GM19468 (cell line): Measurements from ENCODE around the gene C4BPA.

Experiments
- ATAC-seq: cut with Tn5 transposase; IDR thresholded peaks from one replicate; pipeline ENCODE4 v1.9.1; 2021; ENCODE audit warnings: mild to moderate bottlenecking, moderate library complexity, moderate number of reproducible peaks; ENCODE audit not compliant: unreplicated experiment; ENCODE audit errors: extremely low read depth

C4BPA gene

GRCh38 chr1:207102659-207103058, 1.4 kb upstream of the C4BPA start:
- no peak for ATAC-seq

- ATAC-seq, result no peak
Observed at GRCh38 chr1:207109004-207109403, 5.0 kb downstream of the C4BPA start.

DNA sequence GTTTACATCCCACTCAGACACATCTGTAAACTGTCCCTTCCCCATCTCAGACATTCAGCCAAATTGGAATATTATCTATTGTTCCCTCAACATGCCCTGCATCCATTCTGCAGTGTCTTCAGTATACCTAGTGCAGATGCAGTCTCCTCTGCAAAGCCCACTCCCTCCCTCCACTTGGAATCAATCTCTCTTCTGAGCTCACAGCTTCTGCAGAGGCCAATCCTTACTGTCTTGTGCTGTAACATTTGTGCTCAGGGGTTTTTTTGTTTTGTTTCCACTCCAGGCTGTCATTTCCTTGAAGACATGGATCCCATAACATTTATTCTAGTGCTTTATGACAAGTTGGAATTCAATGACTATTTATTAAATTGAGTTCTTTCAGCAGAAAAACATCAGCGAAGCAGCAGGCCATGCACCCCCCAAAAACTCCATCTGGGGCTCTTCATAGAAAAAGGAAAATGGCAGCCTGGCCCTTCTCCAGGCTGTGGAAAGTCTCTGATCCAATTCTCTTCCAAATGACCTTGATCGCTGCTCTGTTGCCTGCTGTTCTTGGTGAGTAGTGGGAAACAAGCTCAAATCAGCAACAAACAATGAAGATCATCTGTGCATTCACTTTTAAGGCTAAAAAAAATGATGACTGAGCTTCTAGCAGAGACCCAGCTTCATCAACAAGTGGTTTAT, 8.7 kb downstream of the C4BPA start:
- ATAC-seq, result no peak

- no peak for ATAC-seq
Observed at GRCh38 chr1:207115269-207115668, 11.2 kb downstream of the C4BPA start.

GRCh38 chr1:207124389-207124788, 20.4 kb downstream of the C4BPA start:
- no peak for ATAC-seq

DNA sequence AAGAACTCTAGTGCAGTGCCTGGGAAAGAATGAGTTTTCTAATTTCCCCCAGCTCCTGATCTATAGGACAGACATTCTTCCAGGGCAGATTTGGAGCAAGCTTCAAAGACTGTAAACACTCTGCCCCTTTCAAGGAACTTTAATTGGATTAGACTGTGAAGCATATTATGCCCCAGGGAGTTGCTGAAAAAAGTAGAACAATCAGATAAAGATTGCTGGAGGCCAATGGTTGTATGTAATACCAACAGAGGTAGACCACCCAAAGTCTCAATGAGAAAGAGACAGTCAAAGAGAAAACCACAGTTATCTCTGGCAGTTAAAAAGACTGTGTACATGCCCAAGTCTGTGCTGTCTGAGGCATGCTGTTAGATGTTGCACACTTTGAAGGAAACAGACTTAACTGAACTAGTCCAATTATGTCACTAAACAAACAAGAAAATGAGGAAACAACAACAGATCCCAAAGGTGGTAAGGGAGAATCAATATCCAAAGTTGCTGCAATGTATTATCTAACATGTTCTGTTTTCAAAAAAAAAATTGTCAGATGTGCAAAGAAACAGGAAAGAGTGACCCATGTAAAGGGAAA, 24.4 kb downstream of the C4BPA start:
- no peak for ATAC-seq

- ATAC-seq, result no peak
Observed at GRCh38 chr1:207129053-207129452, 25.0 kb downstream of the C4BPA start.

DNA sequence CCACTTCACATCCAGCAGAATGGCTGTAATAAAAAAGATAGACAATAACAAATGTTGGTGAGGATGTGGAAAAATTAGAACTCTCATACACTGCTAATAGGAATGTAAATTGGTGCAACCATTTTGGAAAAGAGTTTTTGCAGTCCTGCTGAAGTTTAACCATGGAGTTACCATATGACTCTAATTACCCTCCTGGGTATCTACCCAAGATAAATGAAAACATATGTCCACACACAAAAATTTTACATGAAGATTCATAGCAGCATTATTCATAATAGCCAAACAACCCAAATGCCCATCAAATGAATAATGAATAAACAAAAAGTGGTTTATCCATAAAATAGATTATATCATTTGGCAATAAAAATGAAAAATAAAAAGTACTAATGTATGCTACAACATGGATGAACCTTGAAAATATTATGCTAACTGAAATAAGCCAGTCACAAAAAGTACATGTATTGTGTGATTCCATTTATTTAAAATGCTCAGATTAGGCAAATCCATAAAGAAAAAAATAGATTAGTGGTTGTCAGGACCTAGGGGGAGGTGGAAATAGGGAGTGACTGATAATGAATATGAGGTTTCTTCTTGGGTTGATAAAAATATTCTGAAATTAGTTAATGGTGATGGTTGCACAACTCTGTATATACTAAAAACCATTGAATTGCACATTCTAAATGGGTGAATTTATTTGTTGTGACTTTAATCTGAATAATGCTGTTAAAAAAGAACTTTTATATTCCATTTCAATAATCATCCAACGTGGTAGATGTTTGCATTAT, 26.4 kb downstream of the C4BPA start:
- ATAC-seq, result no peak

DNA sequence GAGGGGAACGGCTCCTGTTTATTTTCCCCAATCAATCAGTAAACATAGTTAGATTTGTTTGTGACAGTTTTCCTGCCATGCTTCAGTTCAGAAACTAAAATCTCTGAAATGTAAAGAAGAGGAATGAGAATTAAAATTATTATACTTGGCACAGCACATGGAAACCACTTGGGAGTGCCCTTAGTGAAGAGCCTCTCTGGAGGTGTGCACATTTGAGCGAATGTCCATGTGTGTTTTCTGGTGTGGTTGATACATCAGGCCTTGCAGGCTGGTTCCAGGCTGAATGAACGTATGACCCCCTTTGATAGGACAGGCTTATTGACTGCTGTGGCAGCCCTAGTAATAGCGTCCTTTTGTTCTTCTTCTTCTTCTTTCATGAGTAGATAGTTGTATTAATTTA, 27.1 kb downstream of the C4BPA start:
- no peak for ATAC-seq

GRCh38 chr1:207134581-207134980, 30.5 kb downstream of the C4BPA start:
- no peak for ATAC-seq

GRCh38 chr1:207139616-207140015, 35.6 kb downstream of the C4BPA start:
- no peak for ATAC-seq

- no peak for ATAC-seq
Observed at GRCh38 chr1:207140536-207140935, 36.5 kb downstream of the C4BPA start.

- ATAC-seq, result no peak
Observed at GRCh38 chr1:207145401-207146058, 41.5 kb downstream of the C4BPA start.

GRCh38 chr1:207151920-207152319, 47.9 kb downstream of the C4BPA start:
- ATAC-seq, result no peak

DNA sequence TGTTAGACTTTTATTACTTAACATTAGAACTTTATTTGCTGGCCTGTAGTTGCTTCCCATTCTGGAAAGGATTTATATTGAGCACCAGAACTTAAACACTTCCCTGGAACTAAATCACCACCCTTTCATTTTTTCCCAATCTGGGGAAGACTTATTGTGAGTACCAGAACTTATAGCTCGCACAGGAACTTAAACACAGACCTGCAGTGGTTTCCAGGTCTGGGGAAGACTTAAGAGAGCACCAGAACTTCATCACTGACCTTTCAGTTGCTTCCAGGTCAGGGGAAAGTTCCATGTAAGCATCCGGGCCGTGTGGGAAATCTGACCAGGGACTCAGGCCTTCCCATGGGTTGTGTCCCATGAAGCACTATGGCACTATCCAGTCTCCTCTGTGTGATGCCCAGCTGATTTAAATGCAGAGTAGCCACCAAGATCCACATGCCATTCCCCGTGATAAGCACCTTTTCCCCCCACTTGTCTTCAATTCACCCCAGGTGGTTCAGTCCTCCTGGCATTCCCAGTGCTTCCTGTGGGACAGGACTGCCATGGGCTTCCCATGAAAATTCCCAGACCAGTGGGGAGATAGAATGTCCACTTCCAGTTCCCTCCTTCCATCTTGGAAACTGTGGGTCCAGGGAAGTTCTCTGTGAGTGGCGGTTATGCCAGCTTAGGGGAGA, 48.9 kb downstream of the C4BPA start:
- no peak for ATAC-seq

- ATAC-seq, result no peak
Observed at GRCh38 chr1:207155028-207155427, 51.0 kb downstream of the C4BPA start.

- no peak for ATAC-seq
Observed at GRCh38 chr1:207156095-207156494, 52.1 kb downstream of the C4BPA start.

- no peak for ATAC-seq
Observed at GRCh38 chr1:207156826-207157225, 52.8 kb downstream of the C4BPA start.

DNA sequence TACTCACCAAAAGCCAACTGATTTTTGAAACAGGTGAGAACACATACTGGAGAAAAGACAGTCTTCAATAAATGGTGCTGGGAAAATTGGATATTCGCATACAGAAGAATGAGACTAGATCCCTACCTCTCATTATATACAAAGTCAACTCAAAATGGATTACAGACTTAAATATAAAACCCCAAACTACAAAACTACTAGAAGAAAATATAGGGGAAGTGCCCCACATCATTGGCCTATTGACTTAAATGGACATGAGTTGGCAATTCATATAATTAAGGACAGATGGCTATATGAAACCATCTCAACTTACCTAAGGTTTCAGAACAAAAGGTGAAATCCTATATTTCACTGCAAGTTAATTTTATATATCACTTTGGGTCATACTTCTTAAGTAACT, 60.1 kb downstream of the C4BPA start:
- ATAC-seq, result no peak

DNA sequence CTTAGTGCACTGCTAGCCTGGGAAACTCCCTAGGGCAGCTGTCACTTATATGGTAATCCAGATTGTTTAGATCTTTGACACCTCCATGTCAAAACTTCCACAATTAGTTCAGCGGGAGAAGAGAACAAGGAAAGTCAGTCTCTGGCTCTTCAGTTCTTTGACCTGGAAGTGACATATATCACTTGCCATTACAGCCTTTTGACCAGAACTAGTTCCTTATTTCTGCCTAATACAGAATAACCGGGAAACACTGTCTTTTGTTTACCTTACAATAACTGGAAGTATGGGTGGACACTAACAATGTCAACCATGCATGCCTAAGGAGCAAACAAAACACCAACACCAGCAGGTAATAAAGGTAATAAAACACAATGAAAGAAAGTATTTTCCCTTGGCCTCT, 68.3 kb downstream of the C4BPA start:
- ATAC-seq, result no peak
